GM21723 (cell line): Measurements from ENCODE around the gene HOXB7.

Experiments
- ATAC-seq: cut with Tn5 transposase; IDR thresholded peaks from one replicate; pipeline ENCODE4 v1.9.1; 2021; ENCODE audit warnings: mild to moderate bottlenecking, moderate library complexity; ENCODE audit not compliant: unreplicated experiment

HOXB7 gene

DNA sequence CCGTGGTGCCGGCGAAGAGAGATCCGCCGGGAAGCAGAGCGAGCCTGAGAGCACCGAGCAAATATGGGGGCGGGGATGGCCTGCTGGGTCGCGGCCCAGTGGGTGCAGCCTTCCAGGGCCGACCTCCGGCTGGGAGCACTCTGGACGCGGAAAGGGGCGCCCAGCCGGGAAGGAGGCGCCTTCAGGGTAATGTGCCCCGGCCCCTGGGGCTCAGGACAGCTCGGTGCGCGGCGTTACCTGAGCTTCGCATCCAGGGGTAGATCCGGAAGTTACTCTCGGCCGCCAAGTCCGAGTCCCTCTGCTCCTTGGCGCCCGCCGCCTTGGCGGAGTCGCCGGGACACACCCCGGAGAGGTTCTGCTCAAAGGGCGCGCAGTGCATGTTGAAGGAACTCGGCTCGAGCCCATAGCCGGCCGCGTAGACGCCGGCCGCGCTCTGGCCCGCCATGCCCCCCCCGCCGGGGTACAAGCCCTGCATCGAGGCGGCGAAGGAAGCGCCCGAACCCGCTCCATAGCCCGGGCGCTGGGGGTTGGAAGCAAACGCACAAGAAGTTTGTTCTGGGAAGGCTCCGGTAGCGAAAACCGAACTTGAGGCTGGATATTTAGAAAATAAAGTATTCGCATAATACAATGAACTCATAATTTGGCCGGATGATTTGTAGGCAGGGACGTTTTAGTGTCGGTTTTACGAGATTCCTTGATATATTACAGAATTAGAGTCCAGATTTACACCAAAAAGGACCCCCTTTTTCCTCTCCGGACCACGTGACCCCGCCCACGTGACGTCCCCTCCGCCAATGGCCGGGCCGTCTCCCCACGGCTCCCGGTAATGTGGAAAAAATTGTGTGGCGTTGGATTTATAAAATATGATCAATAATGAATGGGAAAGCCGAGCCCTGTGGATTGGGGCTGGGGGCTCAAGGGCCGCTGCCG, at the start of gene HOXB7:
HOXB7 (minus strand) TSS at position 736 of the 930 bp plus-strand sequence; CDS start at position 637, 99 bp downstream.
- no peak for ATAC-seq

DNA sequence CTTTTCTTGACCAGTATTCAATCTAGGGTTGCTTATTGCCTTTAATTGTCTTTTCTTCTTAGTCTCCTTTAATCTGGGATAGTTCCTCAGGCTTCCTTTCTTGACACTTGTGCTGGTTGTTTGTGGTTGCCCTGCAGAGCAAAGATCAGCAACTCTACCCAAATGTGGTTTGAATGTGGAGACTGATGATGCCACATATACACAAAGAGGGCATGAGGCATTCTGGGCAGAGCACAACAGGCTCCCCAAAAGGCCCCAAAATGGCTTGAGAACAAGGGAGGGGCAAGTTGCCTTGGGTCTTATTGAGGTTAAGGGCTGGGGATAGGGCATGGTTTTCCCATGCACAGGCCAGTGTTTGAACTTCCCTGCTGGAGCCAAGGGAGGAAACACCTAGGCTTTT, 45.1 kb upstream of the HOXB7 start:
- no peak for ATAC-seq

DNA sequence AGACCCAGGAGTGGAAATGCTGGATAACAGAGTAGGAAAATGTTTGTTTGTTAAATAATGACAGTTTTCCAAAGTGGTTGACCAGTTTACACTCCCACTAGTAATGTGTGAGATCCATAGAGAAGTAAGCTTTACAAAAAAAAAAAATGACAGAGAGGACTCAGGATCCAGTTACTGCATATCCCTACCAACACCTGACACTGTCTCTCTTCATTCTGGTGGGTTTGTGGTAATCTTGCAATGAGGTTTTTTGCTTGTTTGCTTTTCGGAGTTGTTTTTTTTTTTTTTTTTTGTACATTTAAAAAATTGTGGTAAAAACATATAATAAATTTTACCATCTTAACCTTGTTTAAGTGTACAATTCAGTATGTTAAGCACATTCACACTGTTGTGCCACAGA, 38.9 kb upstream of the HOXB7 start:
- ATAC-seq = no peak

DNA sequence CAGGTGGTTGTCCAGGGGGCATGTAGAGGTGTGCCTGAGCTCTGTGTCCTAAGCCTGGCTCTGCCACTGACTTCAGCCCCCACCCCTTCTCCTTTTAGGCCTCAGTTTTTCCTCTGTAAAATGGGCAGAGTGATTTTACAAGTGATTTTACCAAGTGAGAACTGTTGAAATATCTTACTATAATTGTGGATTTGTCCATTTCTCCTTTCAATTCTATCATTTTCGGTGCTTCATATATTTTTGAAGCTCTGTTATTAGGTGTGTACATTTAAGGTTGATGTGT, 37.1 kb upstream of the HOXB7 start:
- no peak for ATAC-seq

DNA sequence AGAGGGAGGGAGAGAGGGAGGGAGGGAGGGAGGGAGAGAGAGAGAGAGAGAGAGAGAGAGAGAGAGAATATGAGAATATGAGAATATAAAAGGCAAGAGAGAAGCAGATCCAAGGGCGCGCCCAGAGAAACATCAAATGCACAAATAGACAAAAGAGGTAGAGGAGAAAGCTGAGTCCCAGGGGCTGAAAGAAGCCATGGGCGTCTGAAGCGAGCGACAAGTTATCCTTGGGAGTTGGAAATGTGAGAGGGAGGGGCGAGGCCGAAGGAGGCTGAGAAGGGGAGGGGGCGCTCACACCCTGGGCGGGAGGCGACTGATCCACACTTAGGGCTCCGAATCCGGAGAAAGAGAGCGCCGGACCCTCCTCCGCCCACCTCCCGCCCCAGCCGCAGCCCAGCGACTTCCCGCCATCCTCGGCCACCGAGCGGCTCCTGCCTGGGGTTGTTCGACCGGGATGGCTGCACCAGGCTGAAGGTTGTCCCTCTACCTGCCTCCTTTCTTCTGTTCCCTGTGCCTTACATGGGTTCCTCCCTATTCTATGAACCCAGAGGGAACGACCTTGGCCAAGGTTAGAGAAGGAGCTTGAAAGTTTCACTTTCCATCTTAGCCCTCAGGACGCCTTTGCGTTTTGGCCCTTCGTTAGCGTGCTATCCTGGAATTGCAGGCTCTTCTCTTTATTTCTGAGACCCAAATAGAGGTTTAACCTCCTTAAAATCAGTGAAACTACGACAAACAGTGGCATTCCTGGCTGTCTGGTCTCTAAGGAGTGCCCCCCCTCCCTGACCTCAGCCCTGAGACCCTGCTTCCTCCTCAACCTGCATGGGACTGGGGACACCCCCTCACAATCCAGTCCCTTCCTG, 36.5 kb upstream of the HOXB7 start:
- no peak for ATAC-seq

DNA sequence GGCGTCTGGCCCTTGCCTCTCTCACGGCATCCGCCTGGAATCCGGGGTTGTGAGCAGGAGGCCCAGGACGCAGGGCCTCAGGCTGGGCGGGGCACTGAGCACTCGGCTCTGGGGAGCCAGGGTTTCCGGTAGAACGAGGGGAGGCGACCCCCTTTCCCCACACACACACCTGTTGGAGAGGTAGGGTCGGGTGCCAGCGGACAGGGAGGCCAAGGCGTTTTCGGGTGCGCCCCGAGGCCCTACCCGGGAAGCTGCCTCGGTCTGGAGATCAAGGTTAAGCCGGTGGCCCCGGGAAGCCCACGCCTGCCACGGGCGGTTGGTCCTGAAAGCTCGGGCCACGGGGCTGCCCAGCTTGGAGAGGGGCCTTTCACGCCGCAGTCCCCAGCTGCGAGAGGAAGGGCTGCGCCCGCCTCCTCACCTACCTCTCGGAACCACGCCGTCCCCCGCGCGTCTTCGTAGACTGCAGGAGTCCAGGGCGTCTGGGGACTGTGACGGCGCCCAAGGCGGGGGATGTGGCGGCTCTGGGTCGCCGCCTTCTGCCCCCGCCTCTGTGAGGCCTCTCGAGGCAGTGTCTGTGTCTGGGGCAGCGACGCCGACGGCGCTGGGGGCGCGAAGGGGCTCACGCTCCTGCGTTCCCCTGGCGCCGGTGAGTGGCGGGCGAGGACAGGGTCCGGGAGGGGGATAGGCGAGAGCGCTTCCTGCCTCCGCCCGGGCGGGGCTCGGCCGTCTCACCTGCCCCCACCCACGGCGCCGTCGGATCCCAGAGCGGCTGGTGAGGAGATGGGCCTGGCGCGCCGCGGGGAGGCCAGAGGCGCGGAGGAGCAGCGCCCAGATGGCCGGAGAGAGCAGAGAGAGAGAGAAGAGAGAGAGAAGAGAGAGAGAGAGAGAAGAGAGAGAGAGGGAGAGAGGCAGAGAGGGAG, 35.6 kb upstream of the HOXB7 start:
- no peak for ATAC-seq

DNA sequence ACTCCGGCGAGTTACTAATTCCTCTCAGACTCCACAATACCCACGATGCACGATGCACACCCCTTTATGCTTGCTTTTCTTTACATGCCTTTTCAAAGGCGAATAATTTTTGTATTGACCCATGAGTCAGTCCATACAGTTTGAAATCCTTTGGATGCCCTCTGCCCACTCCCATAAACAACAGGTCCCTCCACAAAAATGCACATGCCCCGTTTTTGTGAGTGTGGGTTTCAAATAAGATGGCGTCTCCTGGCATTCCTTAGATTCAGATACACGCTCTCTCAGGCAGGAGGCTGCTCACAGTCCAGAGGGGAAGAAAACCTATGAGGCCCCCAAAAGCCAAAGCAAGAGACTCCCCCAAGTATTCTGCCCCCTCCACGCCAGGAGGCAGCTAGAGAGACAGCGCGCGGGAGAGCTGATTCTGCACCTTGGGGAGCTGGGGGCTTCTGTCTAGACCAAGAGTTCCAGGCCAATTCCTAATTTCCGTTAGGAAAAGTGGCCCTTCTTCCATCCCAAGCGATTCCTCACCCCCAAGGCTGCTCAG, 34.9 kb upstream of the HOXB7 start:
- no peak for ATAC-seq

DNA sequence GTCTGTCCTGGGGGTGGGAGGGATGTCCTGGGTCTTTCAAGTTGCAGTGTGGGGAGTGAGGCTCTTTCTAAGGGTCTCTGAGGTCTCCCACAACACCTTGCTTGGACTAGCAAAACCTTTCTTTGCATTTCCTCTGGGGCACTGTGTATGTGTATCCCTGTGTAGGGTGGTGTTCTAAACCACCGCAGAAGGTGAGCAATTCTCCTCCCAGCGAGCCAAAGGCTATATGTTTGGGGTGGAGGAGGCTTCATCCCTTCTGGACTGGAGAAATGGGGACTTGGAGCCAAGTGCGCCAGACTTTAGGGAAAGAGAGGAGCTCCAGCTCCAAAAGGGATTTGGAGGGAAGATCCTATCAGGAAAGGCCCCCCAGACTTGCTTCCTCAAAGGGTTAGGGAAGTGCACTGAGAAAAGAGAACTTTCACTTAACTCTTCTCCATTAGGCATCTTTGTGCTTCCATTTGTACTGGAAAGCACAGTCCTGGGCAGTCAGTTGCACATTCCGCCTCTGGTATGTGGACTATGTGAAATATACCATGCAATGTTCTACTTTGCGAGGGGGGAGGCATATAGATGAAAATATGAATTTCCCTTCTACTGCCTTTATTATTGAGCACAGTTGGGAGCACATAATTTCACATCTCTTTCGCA, 34.2 kb upstream of the HOXB7 start:
- no peak for ATAC-seq

DNA sequence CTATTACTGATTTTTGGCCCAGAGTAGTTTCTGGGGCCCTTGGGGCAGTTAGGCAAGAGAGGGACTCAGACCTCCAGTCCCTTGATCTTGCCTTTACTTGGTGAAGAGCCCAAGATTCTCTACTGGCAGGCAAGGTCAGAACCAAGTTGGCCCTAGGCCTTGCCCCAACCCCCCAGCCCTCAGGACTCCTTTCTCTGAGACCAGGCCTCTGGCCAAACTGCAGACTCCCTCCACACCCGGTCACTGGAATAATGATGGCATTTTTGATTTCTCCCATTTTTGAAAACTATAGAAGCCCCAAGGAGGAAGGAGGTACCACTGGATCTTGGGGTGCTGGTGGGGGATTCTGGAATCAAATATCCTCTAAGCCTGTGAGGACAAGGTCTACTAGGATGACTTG, 33.3 kb upstream of the HOXB7 start:
- ATAC-seq = no peak

DNA sequence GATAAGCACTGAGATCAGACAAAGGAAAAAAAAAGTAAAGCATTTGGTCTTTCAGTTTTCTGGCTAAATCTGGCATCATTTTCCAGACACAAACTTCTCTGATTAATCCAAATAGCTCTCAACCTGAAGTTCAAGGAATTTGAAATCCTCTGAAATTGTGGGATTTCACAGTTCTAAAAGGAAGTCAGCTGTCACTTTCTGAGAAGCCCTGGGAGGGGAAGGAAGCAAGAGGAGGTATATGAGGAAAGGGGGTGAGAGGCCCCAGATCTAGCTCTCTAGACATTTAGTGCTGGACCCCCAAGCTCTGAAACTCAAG, 32.8 kb upstream of the HOXB7 start:
- ATAC-seq = no peak

DNA sequence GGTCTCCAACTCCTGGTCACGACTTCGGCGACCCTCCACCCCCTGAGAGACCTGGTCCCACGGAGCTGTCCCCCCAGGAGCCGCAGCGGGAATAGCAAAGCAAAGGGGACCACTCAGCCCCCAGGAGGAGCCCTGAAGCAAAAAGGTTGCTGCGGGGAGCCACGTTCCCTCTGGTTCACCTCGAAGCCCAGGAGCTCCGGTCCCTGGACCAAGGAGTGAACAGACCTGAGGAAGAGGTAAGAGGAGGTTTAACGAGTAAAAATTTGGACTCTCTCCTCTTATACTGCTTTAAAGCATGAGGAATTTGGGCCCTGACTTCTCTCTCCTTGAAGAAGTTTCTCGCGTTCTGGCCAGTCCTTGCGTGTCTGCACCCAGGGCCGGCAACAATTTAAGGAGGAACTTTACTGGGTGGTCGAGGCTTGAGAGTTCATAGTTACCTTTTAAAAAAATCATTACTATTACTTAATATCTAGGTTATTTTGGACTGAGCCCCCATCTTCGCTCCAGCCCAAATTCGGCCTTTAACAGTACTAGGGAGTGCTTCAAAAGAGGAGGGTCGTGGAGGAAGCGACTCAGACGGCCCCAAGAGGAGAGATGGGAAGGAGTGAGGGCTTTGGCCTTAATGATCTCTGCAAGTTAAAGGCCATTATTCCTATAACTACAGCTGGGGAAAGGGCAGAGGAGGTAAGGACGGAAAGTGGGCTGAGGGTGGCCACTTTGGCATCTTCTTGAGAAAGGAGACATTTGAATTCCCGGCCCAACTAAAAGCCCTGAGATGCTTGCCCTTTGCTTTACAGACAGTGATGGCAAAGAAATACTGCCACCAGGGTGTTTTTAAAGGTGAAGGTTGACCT, 32.3 kb upstream of the HOXB7 start:
- no peak for ATAC-seq

DNA sequence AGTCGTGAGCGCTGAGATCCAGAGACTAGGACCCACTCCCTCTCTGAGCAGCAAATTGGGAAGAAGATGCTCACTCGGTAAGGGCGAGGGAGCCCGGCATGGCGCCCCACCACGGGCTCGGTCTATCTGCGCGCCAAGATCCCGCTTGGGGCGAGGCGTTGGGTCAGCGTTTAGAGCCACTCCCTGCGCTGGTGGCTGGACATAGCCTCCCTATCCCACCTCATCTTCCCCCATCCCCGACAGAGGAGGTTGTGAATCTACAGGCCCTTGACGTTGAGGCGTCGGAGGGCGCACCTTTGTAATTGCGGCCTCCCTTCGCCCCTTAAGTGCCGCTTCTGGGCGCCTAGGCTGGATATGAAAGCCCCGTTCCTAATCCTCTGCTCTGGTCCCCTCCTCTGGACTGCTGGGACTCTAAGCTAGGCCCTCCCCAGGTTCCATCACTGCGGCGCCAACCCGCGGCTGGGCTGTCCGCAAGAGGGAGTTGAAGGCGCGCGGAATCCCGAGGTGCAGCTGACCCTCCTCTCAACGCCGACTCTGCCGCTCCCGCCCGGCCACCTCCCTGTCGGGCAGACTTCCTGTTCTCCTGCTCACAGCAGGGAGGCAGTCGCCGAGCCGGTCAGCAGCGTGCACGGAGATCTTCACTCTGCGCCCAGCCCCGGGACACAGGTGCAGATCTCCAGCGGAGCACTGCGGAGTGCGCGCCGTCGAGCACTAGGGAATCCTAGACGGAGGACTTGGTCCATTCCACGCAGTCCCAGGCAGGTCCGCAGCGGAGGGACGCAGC, 31.4 kb upstream of the HOXB7 start:
- no peak for ATAC-seq

DNA sequence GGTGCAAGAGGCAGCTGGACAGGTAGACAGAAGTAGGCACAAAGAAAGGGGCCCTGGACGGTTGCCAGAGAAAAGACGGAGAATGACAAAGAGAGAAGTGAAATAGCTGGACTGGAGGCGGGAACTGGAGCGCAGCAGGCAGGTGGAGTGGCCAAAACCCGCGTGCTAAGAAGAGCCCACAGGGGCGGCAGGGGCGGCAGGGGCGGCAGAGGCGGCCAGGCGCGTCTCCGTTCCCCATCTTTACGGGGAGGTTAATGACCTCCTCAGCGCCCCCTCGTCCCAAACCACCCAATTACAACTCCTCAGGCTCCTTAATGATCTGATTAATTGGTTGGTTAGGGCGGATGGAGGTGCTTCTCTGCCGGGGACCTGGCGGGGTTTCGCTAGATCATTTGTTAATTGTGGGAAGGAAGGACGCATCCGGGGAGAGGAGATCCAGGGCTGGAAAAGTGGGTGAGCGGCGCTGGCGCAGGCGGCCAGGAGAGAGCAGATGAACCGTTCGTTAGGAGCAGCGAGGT, 30.8 kb upstream of the HOXB7 start:
- ATAC-seq = no peak

DNA sequence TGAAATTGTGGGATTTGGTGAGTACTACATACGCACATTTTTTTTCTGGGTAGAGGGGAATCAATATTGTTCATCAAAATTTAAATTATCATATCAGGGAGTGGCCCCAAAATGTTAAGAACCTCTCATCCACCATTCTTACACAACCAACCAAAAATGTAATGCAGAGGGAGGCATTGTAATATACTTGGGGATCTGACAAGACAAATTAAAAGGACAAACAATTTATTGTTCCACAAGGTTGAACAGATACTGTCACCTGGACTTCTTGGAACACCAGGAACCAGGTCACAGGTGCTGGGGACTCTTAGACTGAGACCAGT, 30.0 kb upstream of the HOXB7 start:
- no peak for ATAC-seq

DNA sequence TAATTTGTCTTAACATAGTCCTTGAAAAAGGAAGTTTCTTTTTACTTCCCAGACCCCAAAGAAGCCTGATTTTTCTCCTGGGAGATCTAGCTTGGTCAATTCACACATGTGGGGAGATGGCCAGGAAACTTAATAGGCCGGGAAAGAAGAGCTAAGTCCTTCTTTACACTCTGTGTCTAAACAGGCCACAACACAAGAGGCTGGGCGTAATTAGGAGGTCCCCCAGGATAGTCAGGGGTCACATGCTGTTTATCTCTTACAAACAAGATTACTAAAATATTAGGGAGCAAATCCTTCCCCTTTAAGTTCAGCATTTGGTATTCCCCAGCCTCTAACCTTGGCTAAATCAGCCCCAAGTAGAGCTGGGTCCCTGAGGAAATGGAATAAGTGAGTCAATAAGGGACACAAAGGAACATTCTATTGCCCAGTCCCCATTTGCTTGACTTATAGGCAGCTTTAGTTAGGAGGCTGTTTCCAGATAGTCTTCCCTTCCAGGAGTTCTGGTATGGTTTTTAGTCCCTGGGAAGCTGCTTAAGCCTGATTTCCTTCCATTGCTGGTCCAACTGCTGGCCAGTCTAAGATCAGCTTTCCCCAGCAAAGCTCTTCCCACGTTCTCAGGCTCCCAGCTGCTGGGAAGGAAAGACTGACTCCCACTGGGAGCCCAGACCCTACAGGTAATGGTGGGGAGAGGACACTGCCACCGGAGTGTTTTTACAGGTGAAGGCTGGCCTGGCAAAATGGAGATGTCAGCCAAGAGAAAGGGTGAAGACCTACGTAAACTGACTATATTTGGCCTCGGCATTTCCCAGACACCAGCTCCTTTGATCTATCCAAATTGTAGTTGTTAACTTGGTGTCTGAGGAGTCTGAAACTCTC, 29.4 kb upstream of the HOXB7 start:
- ATAC-seq = no peak

DNA sequence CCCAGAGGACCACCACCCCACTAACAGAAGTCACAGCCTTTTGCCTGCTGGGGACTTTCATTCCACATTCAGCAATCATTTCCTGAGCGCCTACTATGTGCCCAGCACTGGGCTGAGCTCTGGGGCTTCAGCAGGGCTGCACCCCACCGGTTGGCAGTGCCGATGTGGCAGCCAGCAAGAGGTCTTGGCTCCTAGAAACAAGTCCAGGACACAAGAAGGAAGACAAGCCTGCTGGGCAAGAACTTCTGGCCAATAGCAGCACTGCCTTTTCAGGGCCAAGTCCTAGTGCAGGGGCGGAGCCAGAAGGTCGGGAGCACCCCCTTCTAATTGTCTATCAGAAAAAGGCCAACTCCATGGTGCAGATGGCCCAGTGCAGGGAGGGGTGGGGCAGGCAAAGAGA, 28.3 kb upstream of the HOXB7 start:
- no peak for ATAC-seq

DNA sequence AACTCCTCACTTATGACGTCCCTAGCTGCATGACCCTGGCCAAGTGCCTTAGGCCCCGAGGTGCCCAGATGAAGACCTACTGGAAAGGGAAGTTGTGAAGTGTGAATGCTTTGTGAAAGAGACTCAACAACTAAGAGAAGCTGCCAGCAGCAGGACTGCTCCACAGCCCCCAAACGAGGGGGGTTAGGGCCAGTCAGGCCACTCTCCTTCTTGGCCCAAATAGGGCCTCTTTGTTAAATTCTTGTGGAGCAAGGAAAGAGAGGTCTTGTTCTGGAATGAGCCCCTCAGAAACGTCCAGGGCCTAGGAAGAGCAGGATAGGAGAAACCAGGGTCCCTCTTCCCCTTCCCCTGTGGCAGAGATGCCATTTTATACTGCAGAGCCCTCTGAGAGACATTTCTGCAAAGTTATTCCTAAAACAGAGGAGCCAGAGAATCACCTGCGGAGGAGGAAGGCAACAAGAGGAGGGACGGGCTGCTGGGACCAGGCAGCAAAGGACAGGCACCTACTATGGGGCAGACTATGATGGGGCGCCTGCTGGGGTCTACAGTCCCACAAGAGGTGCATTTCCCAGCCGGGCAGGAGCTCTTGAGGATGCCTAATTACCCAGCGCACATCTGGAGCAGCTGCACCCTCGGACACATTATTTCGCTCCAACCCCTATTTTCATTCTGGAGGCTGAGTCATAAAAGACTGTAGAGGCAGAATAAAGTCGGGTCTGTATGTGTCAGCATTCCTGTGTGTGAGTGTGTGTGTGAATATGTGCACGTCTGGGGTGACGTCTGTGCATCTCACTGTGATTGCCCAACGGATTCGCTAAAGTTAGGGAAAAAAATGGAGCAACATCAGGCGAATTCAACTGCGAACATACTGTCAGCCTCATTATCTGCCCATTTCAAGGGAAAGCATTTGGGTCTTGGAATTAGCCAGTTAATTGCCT, 26.8 kb upstream of the HOXB7 start:
- no peak for ATAC-seq
